Measurements from ENCODE around the gene ULK4.

ULK4 gene

DNA sequence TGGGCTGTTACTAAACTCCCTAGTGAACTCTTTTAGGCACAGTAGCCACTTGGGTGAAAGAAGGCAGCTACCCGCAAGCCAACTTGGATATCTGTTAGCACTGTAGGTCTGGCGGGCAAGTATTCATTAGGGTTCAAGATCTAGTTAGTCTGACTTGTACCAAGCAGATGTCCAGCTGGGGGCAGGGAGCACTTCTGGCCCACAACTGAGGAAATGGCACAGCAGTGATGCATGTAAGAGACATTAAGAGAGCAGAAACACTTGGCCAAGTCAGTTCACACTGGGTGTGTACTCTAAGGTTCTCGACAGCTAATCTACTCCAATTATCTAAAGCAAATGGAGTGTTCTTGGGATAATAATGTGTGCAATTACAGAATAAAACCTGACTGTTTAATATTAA, 630.9 kb downstream of the ULK4 start:
- DNase-seq = no peak

GRCh38 chr3:41330465-41330864, 631.4 kb downstream of the ULK4 start:
- DNase-seq = no peak

GRCh38 chr3:41329881-41330280, 632.0 kb downstream of the ULK4 start:
- DNase-seq = no peak

DNA sequence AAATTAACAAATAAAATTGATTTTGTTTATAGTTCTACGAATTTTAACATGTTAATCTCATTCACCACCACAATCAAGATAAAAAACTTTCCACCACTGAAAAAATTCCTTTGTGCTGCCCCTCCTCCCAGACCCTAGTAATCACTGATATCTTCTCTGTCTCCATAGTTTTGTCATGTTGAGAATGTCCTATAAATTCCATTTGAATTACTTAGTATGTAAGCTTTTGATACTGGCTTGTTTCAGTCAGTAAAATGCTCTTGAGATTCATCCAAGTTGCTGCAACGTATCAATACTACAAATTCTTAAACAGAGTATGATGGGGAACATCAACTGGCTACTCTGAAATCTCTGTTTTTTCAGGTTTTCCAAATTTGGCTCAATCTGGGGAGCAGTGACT, 633.0 kb downstream of the ULK4 start:
- DNase-seq = no peak

DNA sequence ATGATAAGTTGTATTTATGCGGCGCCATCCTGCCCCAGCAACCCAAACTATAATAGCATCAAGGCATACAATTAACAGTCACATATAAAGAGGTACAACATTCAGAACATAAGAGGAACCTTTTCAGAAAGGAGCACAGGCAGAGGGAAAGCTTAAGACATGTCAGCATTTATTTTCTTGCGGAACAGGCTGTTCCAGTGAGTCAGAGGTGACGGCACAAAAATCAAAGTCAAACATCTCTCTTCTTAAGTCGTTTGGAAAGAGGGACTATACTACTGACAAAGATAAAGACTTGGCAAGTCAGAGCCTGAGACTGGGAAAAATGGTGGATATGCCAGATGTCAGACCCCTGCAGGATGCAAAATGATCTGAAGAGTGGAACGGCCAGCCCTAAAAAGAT, 634.2 kb downstream of the ULK4 start:
- no peak for DNase-seq

GRCh38 chr3:41324156-41324475, 637.8 kb downstream of the ULK4 start:
- DNase-seq = no peak

DNA sequence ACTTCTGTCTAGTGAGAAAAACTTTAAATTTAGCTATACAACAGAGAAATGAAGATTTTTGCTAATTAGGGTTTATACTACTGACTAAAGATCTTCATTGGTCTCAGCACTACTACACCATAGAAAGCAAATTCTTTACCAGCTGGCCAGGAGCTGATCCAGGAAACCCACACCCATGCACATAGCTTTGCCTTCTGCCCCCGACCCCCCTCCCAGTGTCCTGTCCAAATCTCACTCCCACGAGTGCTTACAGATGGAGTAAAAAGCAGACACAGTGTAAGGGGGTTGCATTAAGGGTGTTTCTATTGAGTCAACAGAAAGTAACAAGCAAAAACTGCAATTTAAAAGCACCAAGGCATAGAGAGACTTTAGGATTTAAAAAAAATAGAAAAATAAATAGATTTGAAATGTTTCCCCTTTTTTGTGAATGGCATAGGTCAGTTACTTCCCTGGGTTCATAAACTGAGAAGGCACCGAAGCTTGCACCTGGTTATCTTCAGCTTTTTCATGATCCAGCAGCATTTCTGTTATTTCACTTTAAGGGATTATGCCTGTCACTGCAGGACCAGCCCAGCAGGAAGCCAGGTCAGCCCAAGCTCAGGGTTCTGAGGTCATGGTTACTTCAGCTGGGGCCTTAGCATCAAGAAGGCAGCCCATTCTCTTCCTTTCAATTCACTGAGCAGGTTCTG, 638.3 kb downstream of the ULK4 start:
- DNase-seq = no peak

- DNase-seq = no peak
Observed at GRCh38 chr3:41321642-41321980, 640.3 kb downstream of the ULK4 start.

DNA sequence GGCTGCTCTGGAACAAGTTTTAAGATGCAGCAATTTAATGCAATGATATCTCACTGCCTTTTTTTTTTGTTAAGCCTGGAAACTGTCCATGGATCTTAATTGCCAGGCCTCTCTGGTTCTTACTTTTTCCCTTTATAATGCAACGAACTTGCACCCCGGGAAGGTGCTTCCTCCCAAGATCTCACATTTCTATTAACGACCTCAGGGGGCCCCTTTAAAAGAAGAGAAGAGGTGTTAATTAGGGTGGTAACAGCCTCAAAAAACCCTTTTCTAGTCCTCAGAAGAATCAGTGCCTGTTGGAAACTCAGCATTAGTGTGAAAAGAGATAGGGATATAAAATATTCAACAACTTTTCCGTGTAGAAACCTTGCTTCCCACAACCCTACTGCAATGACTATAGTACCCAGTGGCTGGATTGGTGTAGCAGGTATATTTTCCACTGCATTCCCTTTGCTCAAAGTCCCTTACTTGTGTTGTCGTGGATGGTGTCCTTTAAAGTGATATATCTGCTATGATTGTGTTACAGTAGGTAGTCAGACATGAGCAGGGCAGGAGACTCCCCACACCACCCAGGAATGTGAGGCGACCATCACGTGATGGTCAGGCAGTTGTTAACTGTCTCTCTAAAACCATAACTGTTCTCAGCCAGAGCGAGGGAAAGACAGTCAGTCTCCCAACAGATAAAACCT, 640.8 kb downstream of the ULK4 start:
- DNase-seq = no peak

GRCh38 chr3:41318520-41318919, 643.4 kb downstream of the ULK4 start:
- no peak for DNase-seq

DNA sequence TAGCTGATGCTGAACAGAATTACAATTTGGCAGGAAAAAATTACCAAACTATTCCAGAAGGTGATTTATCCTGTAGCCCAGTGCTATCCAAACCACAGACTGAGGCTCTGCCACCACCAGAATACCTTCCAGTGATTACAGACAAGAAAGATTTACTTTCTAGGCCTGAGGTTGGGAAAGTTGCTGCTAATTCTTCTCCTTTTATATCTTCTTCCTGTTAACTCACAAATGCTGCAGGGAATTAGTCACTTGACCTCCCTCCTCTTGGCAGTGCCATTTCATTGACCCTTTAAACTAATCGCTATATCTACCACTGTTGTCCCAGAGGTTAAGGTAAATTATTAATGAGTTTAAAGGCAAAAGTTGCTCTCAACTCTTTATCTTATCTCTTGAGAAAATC, 644.2 kb downstream of the ULK4 start:
- no peak for DNase-seq

- no peak for DNase-seq
Observed at GRCh38 chr3:41317298-41317697, 644.6 kb downstream of the ULK4 start.

GRCh38 chr3:41315126-41315525, 646.8 kb downstream of the ULK4 start:
- no peak for DNase-seq

GRCh38 chr3:41308119-41308518, 653.8 kb downstream of the ULK4 start:
- DNase-seq = no peak

DNA sequence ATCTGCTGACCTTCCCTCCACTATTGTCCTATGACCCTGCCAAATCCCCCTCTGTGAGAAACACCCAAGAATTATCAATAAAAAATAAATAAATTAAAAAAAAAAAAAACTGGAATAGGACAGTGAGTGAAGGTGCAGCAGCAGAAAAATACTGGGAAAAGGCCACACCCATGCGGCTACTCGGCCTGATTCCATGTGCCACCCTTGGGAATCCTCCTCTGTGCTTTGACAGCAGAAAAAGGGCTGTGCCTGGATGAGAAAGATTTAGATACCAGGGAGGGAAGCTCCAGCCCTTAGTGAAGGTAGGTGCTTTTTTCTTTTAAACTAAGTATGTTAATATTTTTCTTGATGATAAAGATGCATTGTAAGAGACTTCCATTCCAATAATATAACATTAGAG, 654.8 kb downstream of the ULK4 start:
- DNase-seq = no peak

DNA sequence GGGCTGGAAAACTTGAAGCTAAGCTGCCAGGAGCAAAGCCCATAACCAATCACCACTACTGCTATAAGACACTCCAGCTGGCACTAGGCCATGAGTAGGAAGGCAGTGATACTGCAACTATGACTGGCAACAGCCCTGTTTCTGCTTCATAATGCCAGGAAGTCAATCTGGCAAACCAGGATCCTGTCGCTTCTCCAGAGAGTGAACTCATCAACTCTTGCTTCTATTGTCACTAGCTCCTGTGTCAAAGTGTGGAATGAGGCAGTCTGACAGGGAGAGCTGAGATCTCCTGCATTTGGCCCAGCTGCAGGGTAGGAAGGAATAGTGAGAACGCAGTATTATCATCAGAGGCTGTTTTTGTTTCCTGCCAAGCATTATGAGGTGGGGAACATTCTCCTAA, 657.3 kb downstream of the ULK4 start:
- DNase-seq = no peak

DNA sequence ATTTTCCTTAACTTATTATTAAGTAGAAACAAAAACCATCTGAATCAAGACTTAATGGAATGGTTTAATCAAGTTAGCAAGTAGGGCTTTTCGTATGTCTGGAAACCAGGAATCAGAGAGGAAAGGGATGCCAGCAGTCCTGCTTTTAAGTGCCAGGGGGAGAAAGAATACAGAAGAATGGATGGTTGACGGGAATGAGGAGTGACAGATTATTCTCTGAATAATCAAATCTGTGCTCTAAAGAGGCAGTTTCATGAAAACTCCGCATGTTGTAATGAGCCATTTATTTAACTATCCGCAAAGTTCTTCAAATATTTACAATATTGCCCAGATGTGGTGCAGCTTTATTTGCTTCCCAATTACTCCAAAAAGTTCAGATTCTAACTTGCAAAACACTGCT, 659.6 kb downstream of the ULK4 start:
- no peak for DNase-seq

- no peak for DNase-seq
Observed at GRCh38 chr3:41301548-41301947, 660.4 kb downstream of the ULK4 start.

GRCh38 chr3:41299036-41299435, 662.9 kb downstream of the ULK4 start:
- no peak for DNase-seq

GRCh38 chr3:41297750-41298149, 664.2 kb downstream of the ULK4 start:
- no peak for DNase-seq

GRCh38 chr3:41296556-41296955, 665.3 kb downstream of the ULK4 start:
- no peak for DNase-seq

- no peak for DNase-seq
Observed at GRCh38 chr3:41295740-41296139, 666.2 kb downstream of the ULK4 start.

DNA sequence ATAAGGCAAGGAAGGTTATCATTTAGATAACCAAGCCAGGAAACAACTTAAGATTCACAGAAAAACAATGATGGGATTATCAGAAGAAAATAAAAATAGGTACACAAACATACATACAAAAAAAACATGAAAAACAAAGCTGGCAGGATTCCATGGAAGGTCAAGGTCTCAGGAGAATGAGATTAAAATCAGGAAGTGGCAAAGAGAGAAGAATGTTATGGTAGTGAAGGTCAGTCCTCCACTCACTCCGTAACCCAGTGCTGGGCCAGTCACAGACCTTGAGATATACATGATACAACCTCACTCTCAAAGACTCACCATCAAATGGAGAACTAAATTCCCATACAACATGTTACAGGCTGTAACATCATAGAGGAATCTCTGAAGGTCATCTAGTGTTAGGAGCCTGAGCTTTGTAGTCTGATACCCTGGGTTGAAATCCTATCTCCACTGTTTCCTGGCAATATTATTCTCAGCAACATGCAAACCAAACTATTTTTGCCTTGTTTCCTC, 668.7 kb downstream of the ULK4 start:
- no peak for DNase-seq

DNA sequence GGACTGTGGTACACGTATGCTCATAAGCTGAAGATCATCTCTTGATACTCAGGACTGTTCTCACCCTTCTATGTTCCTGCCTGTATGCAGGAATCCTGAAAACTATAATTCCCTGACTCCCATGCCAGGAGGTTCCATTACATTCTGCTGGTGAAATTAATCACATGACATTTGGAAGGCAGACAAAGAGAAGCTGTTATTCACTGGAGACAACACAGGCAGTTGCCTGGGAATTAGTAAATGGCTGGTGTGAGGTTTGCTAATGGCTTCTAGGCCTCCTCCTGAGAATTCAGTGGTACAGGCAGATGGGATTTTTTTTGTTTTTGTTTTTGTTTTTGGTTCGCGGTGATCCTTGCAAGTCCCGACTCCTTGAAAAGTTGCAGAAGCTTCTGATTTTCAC, 671.2 kb downstream of the ULK4 start:
- no peak for DNase-seq

DNA sequence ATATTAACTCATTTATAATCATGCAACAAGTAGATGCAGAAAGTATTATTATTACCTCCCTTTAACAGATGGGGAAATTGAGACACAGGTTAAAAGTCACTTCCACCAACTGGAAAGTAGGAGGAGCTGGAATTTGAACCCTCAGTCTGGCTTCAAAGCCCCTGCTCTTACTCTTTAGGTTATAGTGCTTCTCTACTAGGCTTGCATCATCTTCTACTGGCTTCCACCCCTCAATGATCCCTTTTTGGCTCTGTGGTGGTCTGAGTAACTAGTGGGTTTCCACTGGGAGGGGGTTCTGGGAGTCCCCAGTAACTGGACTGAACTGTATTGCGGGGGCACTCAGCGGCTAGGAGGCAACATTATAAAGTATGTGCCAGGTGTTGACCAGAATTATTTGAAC, 671.6 kb downstream of the ULK4 start:
- no peak for DNase-seq

Data from activated T-cell treated with anti-CD3 and anti-CD28 coated beads, Interleukin-2, amount 50 U/mL, for 48 hours (primary cell).